ENCODE results near the gene CAMKV.

GRCh38 chr3:49813497-49814174 lies 56.1 kb downstream of the CAMKV start, which contains the start of gene UBA7:
- TF ChIP-seq GATA2 (IDR thresholded peaks at IDR 0.05; ENCODE audit: low read depth, low read length): no peak
- no peak for TF ChIP-seq GATA3 (IDR thresholded peaks at IDR 0.05; ENCODE audit: low read depth, low read length)
